Measurements from ENCODE around the gene OR5K1.

OR5K1 gene

DNA sequence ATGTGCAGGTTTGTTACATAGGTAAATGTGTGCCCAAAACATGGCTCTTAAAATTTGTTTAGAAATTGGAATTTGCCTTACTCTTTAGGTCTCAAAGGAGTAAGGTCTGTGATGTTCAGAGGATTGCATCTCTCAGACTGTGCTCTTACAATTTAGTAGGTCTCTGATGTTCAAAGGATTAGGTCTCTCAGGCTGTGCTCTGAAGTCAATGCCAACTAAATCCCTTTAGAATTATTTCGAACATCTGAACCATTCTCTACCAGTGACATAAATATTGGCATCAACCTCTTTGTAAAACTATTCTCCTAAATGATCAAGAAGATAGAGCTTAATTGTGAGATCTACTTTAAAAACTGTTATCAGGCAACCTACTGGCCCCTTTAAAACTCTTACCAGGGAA lies at the start of gene OR5K1:
Gene OR5K1 (plus strand): TSS at position 301 of the 400 bp plus-strand sequence. CDS start 6,376 bp downstream, outside the sequence.
- DNase-seq (ENCODE audit: low read depth in 2 of 3, low spot score in 2 of 3) = no peak

DNA sequence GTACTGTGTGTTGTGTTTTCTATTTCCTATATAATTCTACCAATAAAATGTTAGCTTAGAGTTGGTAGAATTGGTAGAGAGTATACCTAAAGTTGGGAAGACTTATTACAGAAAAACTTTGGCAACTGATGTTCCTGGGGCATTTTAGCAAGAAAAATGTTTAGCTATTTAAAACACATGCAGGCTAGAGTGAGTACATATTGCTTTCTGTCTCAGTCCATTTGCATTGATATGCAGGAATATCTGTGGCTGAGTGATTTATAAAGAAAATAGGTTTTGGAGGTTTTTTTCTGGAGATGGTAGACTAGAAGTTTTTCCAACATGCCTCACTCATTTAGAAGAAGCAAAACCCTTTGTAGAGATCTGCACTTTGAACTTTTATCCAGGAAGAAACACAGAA lies 30.4 kb upstream of the OR5K1 start:
- DNase-seq (ENCODE audit: low read depth in 2 of 3, low spot score in 2 of 3) = no peak

DNA sequence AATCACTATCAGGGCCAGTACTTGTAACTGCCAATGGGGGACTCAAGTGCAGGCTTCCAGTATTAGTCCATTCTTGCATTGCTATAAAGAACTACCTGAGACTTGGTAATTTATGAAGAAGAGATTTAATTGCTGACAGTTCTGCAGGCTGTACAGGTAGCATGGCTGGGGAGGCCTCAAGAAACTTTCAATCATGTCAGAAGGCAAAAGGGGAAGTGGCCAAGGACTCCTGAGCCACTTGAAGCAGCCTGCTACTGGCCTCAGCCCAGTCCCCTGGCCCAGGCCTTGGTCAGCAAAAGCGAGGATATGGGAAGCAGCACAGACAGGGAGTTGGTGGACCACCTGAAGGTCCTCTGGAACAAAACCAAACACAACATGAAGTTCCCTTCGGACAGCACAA lies 29.2 kb upstream of the OR5K1 start:
- DNase-seq (ENCODE audit: low read depth in 2 of 3, low spot score in 2 of 3) = no peak

DNA sequence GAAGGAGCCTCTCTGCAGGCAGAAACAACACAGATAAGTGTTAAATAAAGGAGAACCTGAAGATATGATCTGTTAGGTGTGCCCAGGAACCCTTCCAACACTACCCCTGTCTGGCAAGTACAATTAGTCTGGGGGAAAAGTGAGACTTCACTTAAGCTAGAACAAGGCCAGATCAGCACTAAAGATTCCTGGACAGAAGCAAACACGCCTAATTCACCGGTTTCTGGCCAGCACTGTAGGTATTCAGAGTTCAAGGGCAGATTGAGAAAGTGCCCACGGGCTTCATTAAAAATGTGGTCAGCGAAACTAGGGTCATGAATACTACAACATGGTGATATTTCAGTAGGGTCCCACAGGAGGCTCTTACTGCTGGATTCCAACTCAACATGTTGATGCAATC lies 28.6 kb upstream of the OR5K1 start:
- DNase-seq (ENCODE audit: low read depth in 2 of 3, low spot score in 2 of 3) = no peak

DNA sequence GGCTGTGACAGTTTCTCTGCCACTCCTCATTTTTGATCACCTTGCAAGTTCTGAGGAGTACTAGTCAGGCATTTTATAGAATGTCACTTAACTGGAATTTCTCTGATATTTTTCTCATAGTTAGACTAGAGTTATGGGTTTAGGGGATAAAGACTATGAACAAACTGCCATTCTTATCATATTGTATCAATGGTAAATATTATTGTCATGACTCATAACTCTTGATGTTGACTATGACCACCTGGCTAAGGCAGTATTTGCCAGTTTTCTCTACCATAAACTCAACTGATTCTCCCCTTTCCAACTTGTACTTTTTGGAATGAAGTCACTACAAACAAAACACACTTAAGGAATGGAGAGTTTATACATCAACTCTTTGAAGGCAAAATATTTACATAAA lies 22.7 kb upstream of the OR5K1 start:
- DNase-seq (ENCODE audit: low read depth in 2 of 3, low spot score in 2 of 3) = no peak

DNA sequence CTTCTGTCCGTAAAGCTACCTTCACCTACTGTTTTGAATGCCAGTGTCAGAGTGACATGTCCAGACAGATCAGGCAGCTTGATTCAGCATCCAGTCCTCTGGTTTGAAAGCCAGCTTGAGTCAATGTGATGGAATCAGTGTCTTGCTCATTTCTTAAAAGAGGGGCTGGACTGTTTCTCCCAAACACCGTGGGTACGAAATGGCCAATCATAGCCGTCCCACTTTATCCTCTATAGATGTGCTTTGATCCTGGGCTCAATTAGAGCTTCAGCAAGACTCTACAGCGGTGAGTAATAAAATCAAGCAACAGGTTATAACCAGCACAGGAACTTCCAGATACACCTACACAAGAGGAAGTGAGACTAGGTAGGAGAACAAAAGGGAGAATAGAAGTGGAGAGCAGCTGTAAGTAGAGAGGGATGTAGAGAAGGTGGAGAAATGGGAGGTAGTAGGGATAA lies 17.0 kb upstream of the OR5K1 start:
- DNase-seq (ENCODE audit: low read depth in 2 of 3, low spot score in 2 of 3) = no peak

DNA sequence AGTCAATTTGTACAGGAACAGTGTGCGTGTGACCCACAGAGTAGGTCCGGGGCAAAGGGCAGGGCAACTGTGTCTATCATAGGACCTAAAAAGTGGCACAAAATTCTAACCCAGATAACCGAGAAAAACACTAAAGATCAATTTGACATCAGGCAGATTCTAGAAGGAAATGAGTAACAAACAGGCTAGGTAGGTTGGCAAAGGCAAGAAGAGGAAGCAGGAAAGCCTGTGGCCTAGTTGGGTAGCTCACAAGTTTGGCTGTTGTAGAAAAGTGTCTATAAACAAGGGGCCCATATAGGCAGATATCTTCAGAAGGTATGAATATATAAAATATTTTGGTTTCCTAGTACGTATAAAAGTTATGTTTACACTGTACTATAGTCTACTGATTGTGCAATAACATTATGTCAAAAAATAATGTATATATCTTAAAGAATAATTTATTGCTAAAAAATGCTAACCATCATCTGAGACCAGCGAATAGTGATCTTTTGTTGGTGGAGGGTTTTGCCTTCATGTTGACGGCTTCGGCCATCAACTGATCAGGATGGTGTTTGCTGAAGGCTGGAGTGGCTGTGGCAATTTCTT lies 13.3 kb upstream of the OR5K1 start:
- no peak for DNase-seq (ENCODE audit: low read depth in 2 of 3, low spot score in 2 of 3)

DNA sequence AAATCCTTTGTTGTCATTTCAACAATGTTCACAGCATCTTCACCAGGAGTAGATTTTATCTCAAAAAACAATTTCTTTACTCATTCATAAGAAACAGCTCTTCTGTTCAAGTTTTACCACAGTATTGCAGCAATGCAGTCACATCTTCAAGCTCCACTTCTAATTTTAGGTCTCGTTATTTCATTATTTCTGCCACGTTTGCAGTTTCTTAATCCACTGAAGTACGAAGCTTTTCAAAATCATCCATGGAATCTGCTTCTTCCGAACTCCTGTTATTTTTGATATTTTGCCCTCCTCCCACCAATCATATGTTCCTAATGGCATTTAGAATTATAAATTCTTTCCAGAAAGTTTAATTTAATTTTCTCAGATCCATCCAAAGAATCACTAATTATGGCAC lies 12.6 kb upstream of the OR5K1 start:
- DNase-seq (ENCODE audit: low read depth in 2 of 3, low spot score in 2 of 3) = no peak

DNA sequence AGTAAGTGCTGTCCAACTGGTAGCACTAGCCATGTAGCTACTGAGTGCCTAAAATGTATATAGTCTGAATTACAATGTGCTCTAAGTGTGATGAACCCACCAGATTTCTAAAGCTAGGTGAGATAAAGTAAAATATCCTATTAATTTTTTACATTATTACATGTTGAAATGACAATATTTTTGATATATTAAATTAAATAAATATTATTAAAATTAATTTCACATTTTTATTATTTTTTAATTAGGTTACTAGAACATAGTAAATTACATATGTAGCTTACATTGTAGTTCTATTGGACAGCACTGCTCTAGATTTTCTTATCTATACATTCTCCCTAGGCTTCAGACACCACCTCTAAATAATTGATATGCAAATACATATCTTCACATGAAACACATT lies 9.2 kb upstream of the OR5K1 start:
- DNase-seq (ENCODE audit: low read depth in 2 of 3, low spot score in 2 of 3) = no peak

DNA sequence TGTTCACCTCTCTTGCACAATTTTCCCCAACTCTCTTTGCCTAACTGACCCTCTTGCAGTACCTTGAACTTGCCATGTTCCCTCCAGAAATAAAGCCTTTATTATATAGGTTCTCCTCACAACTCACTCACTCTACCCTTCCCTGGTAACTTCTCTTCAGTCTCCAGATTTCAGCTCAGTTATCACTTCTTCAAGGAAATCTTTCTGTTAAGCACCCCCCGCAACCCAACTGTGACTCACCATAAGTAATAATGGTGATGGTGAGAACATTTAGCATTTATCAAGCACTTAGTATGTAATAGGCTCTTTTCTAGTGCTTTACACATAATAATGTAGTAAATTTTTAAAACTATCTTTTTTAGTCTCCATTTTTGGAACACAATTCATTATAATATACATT lies 8.1 kb upstream of the OR5K1 start:
- no peak for DNase-seq (ENCODE audit: low read depth in 2 of 3, low spot score in 2 of 3)

DNA sequence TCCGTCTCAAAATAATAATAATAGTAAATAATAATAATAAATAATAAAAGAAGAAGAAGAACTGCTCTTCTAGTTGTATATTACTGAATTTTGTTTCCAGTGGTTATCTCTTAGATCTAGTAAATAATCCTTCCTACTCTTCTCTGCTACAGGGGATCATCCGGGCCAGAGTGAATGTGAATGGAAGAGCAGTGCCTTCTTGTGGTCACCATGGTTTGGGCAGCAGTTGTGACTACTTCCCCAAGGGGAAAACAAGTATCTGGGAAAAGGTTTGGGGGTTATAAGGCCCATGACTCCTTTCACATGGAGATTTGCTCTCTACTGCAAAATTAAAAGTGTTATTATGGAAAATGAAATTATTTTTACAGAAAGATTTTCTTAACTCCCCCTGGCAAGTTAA lies 5.5 kb upstream of the OR5K1 start:
- DNase-seq (ENCODE audit: low read depth in 2 of 3, low spot score in 2 of 3) = no peak

DNA sequence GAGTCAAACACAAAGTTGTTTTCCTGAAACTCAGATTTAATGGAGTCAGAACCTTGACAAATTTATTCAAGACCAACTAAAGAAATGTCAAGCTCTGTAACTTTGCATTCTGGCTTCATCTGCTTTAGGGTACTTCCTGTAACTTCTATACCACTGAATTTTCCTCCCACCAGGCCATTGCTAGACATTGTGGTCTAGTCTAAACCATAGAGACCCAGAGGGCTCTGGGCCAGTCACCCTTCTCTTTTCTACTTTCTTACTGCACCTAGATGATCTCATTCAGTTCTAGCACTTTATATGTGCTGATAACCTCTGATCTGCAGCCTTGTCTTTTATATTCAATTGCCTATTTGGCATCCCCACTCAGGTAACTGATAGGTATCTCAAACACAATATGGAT lies 2.8 kb upstream of the OR5K1 start:
- DNase-seq (ENCODE audit: low read depth in 2 of 3, low spot score in 2 of 3) = no peak

DNA sequence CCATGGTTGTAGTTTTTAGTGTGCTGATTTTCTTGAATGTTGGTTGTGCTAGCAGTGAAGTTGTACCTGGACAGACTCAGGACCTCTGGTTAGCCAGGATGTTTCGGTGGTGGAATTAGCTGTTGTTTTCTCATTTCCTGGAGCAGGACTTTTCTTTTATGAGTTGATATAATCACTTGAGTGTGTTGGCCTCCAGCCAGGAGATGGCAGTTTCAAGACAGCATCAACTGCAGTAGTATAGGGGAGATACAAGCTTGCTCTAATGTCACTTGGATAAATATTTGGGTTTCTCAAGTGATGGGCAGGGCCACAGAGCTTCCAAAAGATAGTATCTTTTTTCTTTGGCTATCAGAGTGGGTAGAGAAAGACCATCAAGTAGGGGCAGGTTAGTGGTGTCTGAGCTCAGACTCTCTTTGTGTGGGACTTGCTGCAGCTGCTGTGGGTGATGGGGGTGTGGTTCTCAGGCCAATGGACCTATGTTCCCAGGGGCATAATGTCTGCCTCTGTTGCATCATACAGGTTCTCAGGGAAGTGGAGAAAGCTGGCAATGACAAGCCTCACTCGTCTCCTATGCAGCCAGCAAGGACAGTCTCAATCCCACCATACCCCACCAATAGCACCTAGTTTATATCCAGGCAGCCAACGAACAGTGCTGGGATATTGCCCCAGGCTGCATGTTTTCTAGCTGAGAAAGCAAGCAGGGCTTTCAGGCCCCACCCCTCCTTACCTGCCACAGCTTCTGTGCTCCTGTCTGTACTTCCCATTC lies 19.9 kb downstream of the OR5K1 start:
- DNase-seq (ENCODE audit: low read depth in 2 of 3, low spot score in 2 of 3) = no peak

DNA sequence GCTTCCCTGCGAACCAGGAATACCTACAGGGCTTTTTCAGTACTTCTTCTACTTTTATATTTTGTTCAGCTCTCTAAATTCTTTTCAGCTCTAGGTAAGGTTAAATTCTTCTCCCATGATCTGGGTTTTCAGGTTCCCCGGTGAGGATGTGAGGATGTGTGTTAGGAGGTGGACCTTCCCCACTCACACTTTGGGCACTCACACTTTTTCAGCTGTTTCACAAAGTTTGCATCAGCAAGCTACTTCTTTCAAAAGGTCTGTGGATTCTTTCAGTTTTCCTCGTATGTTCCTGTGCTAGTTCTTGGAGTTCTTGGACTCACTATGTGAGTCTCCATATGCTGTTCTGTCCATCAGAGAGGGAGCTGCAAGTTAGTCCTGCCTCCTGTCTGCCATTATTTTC lies 20.6 kb downstream of the OR5K1 start:
- no peak for DNase-seq (ENCODE audit: low read depth in 2 of 3, low spot score in 2 of 3)

DNA sequence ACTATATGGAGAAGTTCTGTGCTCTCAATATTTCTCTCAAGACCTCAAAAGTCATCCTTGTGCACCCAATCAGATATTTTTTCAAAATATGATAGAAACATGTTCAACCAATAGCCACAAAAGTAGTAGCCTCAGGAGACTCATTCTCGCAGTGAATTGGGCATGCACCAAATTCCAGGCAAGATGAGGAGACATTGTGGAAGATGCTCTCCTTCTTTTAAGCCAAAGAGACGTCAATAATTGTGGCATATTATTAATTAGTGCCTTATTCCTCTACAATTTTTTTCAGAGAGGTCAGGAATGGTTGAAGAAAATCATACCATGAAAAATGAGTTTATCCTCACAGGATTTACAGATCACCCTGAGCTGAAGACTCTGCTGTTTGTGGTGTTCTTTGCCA lies 34.4 kb downstream of the OR5K1 start, which contains the start of gene OR5K2:
Gene OR5K2 (plus strand): TSS at position 301 of the 400 bp plus-strand sequence. CDS start 0 bp downstream, at position 301.
- no peak for DNase-seq (ENCODE audit: low read depth in 2 of 3, low spot score in 2 of 3)

DNA sequence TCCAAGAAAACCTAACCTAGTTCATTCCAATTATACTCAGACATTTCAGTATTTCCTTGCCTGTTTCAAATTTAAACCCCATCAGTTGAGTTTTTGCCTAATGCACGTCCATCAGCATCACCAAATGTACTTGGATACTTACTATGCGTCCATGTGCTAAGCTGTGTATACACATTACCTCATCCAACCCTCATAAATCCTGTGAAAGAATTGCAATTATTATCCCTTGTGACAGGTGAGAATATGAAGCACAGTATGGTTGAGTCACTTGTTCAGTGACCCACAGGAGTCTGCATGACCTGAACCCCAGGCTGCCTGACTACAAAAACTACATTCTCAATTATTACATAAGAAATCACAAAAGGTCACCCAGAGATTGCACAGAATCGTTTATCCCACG lies 37.0 kb downstream of the OR5K1 start:
- no peak for DNase-seq (ENCODE audit: low read depth in 2 of 3, low spot score in 2 of 3)

DNA sequence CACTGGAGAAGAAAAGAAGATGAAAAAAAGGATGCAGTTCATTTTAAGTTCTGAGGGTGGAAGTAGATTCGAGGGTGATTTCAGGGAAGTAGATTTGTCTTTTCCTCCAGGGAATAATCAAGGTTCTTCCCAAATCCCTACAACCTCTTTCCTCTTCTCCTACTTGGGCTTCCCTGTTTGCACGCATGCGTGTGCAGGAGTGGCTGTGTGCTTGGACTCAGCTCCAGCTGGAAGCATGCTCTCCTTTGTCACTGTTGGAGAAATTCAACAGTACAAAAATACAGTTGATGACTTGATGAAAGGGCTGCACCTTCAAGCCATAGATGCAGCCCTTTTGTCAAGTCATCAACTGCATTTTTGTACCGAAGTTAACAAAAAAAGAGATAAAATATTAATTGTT lies 38.3 kb downstream of the OR5K1 start:
- DNase-seq (ENCODE audit: low read depth in 2 of 3, low spot score in 2 of 3) = no peak

DNA sequence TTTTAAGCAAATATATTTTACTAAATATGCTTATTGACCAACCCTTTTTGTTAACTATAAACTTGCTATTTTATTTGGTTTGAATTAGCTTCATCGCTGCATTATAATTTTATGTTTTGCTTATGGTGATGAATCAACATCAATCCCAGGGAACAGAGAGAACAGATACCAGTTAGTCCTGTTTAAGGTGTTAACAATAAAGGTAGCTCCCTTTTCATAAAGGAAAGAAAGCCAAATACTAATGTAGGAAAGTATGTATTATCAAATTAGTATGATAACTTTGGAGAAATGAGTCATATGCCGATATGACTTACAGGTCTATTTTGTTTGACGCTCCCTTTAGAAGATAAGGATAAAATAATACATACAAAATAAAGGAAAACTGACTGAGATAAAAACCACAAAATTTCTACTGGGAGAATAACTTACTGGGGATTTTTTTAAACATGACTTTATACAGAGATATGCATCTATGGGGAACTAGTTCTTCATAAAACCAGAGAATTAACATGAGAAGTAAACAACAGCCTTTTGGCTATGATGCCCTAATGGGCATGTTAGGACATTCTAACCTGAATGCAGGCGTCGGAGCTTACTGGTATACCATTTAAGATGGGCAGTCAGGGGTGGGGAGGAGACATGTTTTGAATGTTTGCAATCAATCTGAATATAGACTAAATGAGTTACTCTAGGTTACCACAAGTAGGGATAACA lies 39.0 kb downstream of the OR5K1 start:
- no peak for DNase-seq (ENCODE audit: low read depth in 2 of 3, low spot score in 2 of 3)

DNA sequence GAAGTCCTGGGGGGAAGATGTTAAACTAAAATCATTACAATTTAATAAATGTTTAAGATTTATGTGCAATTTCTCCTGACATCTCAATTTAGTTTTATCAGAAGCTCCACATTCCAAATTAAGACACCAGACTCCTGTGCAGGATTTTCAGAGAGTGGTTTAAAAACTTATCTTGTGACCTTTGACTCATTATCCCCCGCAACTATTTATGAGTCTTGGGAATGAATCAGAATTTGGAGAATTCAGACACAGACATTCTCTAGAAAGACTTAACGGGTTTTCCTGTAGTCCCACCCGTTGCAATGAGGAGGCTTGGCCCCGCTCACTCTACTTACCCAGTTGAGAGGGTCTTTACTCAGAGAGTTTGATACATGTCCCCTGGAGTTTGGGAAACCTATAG lies 41.5 kb downstream of the OR5K1 start:
- DNase-seq (ENCODE audit: low read depth in 2 of 3, low spot score in 2 of 3) = no peak

DNA sequence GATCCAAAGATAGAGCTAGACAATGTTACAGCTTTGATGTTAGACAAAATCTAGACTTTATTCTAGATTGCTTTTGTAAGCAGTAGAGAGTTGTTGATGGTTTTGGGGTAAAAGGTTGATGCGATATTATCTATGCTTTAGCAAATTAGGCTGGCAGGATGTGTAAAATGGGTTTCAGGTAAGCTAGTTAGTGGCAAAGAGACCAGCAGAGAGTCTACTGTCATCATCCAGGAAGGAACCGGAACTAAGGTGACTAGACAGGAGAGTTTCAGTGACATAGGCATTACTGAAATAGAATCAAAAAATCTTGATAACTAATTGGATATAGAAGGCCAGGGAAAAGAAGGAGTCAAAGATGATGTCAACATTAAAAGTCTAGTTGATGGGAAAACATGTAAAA lies 45.6 kb downstream of the OR5K1 start:
- no peak for DNase-seq (ENCODE audit: low read depth in 2 of 3, low spot score in 2 of 3)

DNA sequence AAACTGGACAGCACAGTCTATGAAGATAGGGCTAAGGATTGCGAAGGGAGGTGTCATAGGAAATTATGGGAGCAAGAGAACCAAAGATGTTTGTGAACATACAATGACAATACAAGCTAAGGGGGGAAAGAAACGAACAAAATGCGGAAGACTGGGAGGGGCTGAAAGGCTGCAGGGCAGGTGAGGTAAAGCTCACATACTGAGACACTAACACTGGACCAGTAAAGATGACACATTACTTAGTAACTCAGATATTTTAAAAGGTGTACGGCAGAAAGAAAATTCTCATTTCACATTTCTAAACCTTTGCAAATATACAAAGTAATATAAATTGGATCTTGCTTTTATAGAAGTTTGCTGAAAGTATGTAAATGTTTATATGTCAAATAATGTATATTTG lies 49.6 kb downstream of the OR5K1 start:
- no peak for DNase-seq (ENCODE audit: low read depth in 2 of 3, low spot score in 2 of 3)

DNA sequence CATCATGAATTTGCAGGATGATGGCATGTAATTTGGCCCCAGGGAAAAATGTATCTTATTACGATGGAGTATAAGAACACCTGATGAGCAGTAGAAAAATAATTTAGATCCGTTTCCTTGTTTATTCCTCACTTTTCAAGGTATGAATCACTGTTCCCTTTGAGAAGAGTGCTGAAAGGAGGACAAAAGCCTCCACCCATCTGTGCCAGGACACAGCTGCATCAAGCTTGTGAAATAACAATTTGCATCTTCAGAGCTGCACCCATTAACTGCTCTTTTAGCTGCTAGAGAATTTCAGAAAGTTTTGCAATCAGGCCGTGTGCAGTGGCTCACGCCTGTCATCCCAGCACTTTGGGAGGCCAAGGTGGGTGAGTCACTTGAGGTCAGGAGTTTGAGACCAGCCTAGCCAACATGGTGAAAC lies 50.1 kb downstream of the OR5K1 start:
- no peak for DNase-seq (ENCODE audit: low read depth in 2 of 3, low spot score in 2 of 3)

All from activated CD8-positive, alpha-beta memory T cell treated with anti-CD3 and anti-CD28 coated beads for 48 hours (primary cell).